Tibial nerve (tissue), 4 donors: Measurements from ENCODE around the gene RAB20.

Source experiments
- CTCF ChIP-seq, 5 experiments: fragments of 200-600 bp in 3 of 5; fragments of 450-650 bp in 2 of 5; sonication (generic) in 3 of 5; IDR thresholded peaks; one replicate each; pipeline ENCODE4 v1.5.1; 2016 to 2019; ENCODE audit warnings: antibody characterized with exemption in 5 of 5, mild to moderate bottlenecking in 3 of 5, moderate library complexity in 2 of 5
- EP300 ChIP-seq, 2 donors: sonication (generic); formaldehyde crosslinking; IDR thresholded peaks; one replicate each; pipeline ENCODE4 v1.6.1; 2017; ENCODE audit warnings: antibody characterized with exemption in 2 of 2, mild to moderate bottlenecking in 1 of 2
- POLR2A ChIP-seq, 2 donors: fragments of 450-650 bp; IDR thresholded peaks; one replicate each; pipeline ENCODE4 v1.6.1; 2017; ENCODE audit warnings: antibody characterized with exemption in 2 of 2, mild to moderate bottlenecking in 2 of 2, moderate library complexity in 2 of 2

DNA sequence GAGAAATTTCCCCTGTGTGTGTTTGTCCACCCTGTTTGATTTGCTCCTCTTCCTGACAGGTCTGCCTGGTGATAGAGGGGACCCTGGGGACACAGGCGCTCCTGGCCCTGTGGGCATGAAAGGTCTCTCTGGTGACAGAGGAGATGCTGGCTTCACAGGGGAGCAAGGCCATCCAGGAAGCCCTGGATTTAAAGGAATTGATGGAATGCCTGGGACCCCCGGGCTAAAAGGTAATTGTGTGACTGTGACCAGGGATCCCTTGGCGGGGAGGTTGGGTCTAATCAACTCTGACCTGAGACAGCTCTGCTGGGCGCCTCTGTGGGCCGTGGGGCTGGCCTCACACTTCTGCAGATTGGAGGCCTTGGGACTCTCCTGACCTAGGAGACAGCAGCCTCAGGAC is 81.4 kb downstream of the RAB20 start:
- TF ChIP-seq CTCF (IDR thresholded peaks at IDR 0.05) (no peak), POLR2A (IDR thresholded peaks at IDR 0.05) (no peak), EP300 (IDR thresholded peaks at IDR 0.05) (no peak)
